LNCAP (cell line): ENCODE data around the gene CHRNB4.

Experiments
- CTCF ChIP-seq: fragments of 450-650 bp; IDR thresholded peaks from 2 replicates; pipeline ENCODE4 v1.5.1; 2017; ENCODE audit warnings: mild to moderate bottlenecking

Gene CHRNB4

DNA sequence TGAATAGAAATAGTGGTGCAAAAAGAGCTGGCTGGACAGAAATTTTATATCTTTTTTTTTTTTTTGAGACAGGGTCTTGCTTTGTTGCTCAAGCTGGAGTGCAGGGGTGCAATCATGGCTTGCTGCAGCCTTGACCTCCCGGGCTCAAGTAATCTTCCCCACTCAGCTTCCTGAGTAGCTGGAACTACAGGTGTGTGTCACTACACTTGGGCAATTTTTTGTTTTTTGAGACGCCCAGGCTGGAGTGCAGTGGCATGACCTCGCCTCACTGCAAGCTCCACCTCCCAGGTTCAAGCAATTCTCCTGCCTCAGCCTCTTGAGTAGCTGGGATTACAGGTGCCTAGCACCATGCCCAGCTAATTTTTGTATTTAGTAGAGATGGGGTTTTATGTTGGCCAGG is 42.7 kb downstream of the CHRNB4 start:
- TF ChIP-seq CTCF = no peak

GRCh38 chr15:78597583-78597982 is 43.4 kb downstream of the CHRNB4 start:
- no peak for TF ChIP-seq CTCF

DNA sequence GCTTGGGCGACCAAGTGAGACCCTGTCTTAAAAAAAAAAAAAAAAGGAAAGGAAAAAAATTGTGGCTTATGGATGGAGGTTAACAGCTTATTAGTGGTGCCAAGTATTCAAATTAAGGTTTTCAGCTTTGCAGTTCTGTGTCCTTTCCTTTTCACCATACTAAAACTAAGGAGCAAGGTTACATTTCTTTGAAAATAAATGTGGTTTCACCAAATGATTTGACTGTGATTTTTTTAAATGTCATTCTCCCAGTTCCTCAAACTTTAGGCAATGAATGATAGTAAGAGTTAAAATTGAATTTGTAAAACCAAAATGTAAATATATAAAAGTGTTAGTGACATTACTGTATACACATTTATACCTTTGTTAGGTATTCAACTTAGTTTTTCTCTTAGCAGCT is 66.1 kb downstream of the CHRNB4 start:
- TF ChIP-seq CTCF = no peak
